ENCODE results near the gene CREB5. TPM values are rescaled to one million over a fixed set of nuclear protein-coding genes. Genes with fewer than 3 reads are reported as not detected.
A peak's percentile ranks its signal among the peaks of the same experiment; 100 is the strongest.

The CREB5 gene
- total RNA-seq, 1 experiment from 2014 or later: 4.2 TPM

DNA sequence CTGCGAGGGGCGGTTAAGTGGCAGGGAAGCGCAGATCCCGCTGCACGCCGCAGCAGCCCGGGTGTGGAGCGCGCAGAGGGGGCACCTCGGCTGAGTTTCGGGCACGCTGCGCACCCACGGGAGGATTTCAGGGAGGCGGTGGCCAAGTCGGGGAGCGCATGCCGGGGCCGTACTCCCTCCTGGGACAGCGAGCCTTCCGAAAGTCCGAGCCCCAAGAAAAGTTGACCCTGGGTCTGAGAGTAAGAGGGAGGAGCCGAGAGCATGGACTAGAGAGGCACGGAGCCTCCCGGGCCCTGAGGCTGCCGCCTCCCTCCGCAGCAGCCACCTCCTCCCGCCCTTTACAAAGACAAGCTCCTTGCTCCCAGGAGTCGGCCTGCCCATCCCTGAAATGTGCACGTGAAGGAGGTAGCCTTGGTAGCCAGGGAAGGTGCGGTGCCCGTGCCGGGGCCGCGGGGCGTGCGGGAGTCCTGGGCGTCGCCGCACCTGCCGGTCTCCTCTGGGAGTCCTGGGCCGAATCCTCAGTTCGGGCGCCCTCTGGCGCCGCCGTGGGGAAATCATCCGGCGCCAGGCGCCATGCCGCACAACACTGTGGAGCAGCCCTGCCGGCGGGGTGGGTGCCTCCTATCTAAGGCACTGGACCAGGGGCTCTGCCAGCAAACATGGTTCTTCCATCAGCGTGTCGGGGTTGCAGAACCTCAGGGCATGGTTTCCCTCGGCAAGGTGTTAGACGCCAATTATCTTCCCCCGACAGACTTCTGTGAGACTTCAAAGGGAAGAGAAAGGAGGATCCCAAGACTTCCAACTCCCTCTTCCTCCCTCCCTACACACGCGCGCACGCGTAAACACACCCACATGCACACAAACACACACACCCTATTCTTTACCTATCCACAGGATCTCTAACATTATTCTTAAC is 441.8 kb downstream of the CREB5 start:
- peak; percentile 68 for DNase-seq (ENCODE audit: low read depth)

DNA sequence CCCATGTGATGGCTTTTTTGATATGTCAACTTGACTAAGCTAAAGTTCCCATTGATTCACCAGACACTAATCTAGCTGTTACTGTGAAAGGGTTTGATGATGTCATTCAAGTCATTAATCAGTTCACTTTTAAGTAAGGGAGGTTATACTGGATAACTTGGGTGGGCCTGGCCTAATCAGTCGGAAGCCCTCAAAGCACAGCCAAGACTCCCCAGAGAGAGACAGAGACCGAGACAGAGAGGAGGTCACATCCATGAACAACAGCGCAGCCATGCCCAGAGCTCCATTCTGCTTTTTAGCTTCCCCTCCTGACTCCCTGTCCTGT is 442.4 kb downstream of the CREB5 start:
- no peak for DNase-seq (ENCODE audit: low read depth)

DNA sequence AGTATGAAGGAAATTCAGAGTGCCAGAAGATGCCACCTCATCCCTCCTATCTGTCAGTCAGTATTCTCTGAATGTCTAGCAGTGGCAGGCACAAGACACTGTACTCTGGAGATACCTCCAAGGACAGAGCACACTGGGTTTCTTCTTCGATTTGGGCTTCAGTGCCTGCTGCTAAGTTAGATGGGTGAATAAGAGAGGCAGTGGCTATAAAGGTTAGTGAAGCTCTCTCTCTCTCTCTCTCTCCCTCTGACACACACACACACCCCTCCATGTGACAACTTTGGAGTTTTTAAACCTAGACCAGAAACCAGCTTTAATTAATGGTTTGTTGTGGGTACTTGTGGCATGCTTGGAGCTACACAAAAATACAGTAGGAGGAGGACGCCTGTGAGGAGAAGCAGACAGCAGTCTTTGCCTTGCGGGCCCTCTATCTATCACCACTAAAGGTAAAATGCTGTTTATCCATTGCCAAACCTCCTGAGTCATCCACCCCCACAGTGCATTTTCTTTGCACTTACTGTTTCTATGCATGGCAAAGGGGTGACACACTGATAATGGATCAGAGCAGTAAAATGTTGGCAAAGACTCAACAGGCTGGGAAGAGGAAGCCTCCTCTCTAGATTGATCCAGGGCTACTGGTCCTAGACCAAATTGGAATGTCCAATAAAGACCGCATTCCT is 443.4 kb downstream of the CREB5 start:
- DNase-seq (ENCODE audit: low read depth): peak; percentile 99

DNA sequence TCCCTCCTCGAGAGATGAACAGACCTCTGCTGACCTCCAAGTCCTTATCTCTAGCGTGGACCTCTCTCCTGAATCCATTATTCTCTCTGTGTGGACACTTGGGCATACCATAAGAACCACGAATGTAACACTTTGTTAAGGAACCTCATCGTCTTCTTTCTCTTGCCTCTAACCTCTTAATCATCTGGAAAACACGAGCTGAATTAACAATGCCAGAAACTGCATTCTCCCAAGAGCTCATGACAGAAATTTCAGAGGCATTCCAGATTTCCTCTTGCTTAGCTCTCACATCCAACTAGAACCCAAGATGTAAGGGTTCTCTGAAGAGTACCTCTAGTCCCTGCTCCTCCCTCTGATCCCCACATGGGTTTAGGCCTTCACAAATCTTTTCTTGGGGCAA is 444.3 kb downstream of the CREB5 start:
- DNase-seq (ENCODE audit: low read depth): no peak

DNA sequence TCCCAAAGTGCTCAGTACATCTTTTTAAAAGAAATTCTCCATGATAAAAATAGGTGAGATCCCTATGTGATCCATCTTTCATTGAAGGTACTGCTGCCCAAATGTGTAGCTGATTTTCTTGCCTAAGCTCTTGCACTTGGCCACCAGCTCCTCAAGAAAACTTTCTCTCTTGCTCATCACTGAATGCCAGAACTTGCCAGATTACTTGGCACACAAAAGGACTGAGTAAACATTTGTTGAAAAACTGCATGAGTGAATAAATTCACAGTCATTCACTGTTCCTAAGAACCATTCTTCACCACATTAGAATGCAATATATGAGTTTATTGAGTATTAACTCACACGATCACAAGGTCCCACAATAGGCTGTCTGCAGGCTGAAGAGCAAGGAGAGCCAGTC is 445.9 kb downstream of the CREB5 start:
- DNase-seq (ENCODE audit: low read depth): peak; percentile 75

DNA sequence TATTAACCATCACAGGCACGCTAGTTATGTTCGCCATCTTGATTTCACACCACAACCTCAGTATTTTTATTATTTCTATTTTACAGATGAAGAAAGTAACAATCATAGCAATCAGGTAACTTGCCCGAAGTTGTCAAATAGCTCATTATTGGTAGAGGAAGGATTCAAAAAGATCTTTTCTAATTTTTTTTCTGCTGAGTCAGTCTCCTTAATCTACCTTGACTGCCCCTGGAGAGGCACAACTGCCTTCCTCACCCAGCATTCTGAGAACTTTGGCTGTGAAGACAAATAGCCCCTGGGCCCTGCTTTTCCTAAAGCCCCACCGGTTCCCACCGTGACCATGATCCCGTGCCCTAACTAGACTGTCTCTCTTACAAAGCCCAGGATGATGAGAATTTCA is 446.6 kb downstream of the CREB5 start:
- DNase-seq (ENCODE audit: low read depth): no peak

DNA sequence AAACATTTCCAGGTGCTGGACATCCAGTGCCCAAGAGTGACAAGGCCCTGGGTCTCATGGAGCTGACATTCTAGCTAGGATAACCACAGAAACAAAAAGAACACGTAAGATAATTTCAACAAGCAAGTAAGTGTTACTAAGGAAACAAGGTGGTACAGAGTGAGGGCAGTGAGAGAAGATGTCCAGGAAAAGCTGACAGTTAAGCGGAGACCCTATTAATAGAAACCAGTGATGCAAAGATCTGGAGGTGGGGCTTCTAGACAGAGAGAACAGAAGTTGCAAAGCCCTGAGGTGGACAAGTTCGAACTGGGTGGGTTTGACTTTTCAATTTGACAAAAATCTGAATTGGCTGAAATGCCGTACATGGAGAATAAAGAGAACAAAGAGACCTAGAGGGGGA is 449.5 kb downstream of the CREB5 start:
- DNase-seq (ENCODE audit: low read depth): no peak

DNA sequence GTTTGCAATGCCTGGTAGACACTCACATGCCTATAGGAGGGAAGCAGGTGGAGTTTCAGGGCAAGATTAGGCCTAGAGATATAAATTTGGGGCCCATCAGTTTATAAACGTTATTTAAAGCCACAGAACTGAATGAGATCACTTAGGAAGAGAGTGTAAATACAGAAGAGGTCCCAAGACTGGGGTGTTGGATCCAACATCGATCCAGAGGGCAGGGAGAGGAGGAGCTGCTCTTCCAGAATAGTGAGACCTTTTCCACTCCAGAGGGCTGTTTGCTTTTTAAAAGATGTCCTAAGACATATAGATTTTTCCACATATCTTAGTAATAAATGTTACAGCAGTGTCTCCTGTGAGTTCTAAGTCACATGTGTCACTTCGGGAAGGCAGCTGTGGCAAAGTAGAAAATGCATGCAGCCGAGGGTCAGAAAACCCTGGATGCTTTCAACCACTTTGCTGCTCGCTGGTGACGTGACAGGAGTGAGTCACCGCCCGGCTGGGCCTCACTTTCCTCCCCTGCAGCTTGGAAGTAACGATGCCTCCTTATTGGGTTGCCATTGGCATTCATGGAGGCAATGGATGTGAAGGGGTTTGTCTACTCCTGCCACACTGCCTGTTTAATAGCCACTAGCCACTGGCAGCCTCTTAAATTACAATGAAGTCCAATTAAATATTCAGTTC is 450.4 kb downstream of the CREB5 start:
- peak; percentile 72 for DNase-seq (ENCODE audit: low read depth)

DNA sequence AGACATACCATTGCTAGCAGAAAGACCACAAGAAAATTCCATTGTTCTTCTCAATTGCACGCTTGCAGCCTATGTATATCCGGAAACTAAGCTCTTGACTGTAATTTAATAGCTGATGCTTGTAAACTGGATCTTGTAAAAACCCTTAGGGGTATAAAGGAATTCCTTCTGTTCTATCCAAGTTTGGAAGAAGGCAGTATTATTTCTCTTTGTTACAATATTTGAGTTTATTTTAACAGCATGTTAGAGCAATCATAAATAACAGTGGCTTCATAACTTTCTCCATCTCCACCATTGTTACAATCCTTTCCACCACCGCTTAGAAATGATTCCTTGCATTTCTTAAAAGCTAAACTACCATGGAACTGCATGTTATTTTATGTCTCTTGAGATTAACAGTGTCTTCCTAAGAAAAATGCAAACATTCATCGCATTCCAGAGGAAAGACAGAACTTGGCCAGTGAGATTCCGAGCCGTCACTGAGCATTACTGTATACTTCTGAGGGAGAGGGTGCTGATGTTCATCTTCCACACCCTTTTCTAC is 453.4 kb downstream of the CREB5 start:
- peak; percentile 43 for DNase-seq (ENCODE audit: low read depth)

DNA sequence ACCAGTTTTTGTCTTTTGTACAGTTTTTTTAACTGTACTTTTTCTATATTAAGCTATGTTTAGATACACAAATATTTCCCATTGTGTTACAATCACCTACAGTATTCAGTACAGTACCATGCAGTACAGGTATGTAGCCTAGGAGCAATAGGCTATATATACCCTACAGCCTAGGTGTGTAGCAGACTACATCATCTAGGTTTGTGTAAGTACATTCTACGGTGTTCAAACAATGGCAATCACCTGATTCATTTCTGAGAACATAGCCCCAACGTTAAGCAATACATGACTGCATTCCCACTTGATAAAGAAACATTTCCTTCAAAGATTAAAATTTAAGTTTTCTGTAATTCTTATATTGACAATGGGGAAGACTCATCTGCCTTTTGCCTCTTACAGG is 456.4 kb downstream of the CREB5 start:
- DNase-seq (ENCODE audit: low read depth): no peak

DNA sequence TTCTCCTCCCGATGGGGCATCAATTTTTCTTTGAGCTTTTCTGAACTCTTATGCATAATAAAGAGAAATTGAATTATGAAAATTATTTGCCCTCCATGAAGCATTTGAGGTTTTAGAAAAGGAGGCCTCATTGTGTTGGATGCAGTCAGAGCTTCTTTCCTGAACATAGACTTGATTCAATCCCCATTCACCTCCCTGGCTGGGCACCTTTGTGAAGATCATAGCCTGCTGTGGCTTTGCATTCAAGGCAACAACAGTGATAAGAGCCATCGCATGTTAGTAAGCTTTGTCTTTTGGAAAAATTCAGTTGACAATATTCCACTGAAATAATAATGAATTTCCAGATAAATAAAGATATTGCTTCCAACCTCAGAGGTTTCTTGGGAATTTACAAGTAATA is 458.8 kb downstream of the CREB5 start:
- DNase-seq (ENCODE audit: low read depth): no peak

DNA sequence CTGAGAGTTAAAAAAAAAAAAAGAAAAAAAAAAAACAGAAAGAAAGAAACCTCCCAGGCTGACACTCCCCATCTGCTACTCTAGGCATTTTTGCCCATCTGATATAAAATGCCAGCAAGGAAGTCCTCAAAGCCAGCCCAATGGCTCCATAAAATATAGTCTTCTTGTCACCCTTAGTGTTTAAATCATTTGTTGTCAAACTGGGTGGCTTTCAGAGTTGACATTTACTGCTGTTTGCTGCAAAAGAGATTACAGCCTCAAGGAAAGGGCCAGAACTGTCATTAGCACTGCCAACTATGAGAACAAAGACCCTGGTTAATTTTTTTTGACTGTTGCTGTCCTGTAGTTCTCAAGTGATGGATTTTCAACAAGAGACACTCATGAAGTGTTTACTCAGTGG is 459.3 kb downstream of the CREB5 start:
- no peak for DNase-seq (ENCODE audit: low read depth)

DNA sequence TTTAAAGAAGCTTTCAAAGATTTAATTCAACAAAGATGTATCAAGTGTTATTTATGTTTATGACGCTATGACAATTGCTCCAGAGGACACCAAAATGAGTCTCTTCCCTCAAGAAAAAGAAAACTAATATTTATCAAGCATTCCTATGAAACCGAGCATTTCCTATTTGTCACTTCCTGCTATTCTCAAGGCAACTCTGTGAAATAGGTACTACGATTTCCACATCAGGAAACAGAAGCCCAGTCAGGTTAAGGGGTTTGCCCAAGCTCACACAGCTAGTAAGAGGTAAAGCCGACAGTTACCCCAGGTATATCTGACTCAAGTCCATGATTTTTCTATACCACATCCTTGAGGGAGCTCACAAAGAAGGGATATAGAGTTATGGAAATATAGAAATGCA is 459.9 kb downstream of the CREB5 start:
- DNase-seq (ENCODE audit: low read depth): no peak

DNA sequence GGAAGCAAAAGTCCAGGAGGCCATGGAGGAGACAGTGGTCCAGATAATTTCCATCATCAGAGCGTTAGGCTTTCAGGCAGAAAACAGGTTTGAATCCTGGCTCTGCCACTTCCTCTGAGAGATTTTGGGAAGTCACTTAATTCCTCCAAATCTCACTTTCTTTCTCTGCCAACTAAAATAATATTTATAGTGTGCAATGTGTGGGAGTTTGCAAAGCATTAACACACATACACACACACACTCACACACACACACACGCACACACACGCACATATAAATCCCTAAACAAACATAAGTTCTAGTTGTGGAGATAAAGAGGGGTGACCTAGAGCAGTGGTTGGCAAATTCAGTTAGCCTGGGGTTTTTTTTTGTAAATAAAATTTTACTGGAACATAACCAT is 461.0 kb downstream of the CREB5 start:
- DNase-seq (ENCODE audit: low read depth): no peak

DNA sequence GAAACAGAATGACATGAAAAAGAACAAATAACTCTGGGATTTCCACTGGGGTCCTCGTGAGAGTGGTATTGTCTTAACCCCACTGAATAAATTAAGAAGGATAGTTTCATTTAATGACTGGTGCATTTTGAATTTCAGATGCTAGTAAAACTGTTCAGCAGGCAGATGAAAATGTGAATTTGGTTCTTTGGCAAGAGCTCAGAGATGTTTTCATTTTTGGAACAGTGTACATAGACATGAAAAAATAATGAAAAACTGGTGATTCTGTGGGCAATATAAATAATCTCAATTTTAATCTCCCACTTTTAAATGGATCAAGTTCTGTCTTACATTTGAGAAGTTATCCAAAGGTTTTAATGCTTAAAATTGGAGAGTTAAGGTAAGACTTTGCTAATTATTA is 461.7 kb downstream of the CREB5 start:
- DNase-seq (ENCODE audit: low read depth): no peak

Other genes starting within 250 kb of the CREB5 start
- 6.7 and 6.9 TPM in 2 replicates for gene JAZF1, start 231.7 kb upstream of the CREB5 start, total RNA-seq (2014; rRNA removed; shearing (Covaris generic))

Measured in M059J (cell line).